PC-3 (cell line): ENCODE data around the gene CEP131. TPM values are rescaled to one million over a fixed set of nuclear protein-coding genes. Genes with fewer than 3 reads are reported as not detected.

ENCODE experiments used
- ATAC-seq: fragments of 200-7000 bp; cut with Tn5 transposase; 2 replicates; pipeline ENCODE4 v1.9.1; 2020; ENCODE audit warnings: mild to moderate bottlenecking, moderate library complexity
- BruUV-seq: library from RNA; stranded (reverse); fragments of 400-500 nt; replicated peaks from 2 replicates; lab custom pipeline; 2021; lab: Mats Ljungman, UMichigan
- CTCF ChIA-PET: fragments of 300-600 bp; sonication (Branson Sonifier 250); formaldehyde crosslinking; loops from one replicate; lab custom pipeline; 2022; ENCODE audit warnings: antibody characterized with exemption; lab: Charles Lee
- POLR2A ChIA-PET: fragments of 300-600 bp; sonication (Branson Sonifier 250); formaldehyde crosslinking; loops from one replicate; lab custom pipeline; 2022; ENCODE audit warnings: antibody characterized with exemption; ENCODE audit not compliant: unreplicated experiment; lab: Charles Lee
- DNase-seq: peaks from one replicate; pipeline ENCODE4 v3.0.0-alpha.2; 2015
- H2AFZ ChIP-seq: fragments of 300-600 bp; sonication (generic); 2 replicates; pipeline ENCODE4 v1.6.0; 2016; ENCODE audit warnings: antibody characterized with exemption, low read length
- H3F3A ChIP-seq: fragments of 300-600 bp; sonication (generic); one replicate; pipeline ENCODE4 v1.6.0; 2017; ENCODE audit warnings: antibody characterized with exemption, low read length, control low read depth, mild to moderate bottlenecking; ENCODE audit not compliant: unreplicated experiment
- H3K27ac ChIP-seq: fragments of 300-600 bp; sonication (generic); 2 replicates; pipeline ENCODE4 v1.5.1; 2016; ENCODE audit warnings: mild to moderate bottlenecking, low read length
- H3K27me3 ChIP-seq: fragments of 300-600 bp; sonication (generic); 2 replicates; pipeline ENCODE4 v1.6.1; 2016; ENCODE audit warnings: low read length, mixed read lengths
- H3K36me3 ChIP-seq: fragments of 300-600 bp; sonication (generic); 2 replicates; pipeline ENCODE4 v1.6.1; 2016; ENCODE audit warnings: low read depth, mixed run types, low read length, mixed read lengths
- H3K4me1 ChIP-seq: fragments of 300-600 bp; sonication (generic); 2 replicates; pipeline ENCODE4 v1.5.1; 2016; ENCODE audit warnings: low read length; ENCODE audit not compliant: insufficient read depth
- H3K4me2 ChIP-seq: fragments of 300-600 bp; sonication (generic); 2 replicates; pipeline ENCODE4 v1.6.0; 2016; ENCODE audit warnings: low read length
- H3K4me3 ChIP-seq: fragments of 300-600 bp; sonication (generic); 2 replicates; pipeline ENCODE4 v1.5.1; 2016; ENCODE audit warnings: mild to moderate bottlenecking, low read length, mixed read lengths
- H3K79me2 ChIP-seq: fragments of 300-600 bp; sonication (generic); 2 replicates; pipeline ENCODE4 v1.6.1; 2017; ENCODE audit warnings: low read length, mixed read lengths
- H3K9ac ChIP-seq: fragments of 300-600 bp; sonication (generic); 2 replicates; pipeline ENCODE4 v1.6.0; 2016; ENCODE audit warnings: mild to moderate bottlenecking, low read length
- H3K9me2 ChIP-seq: fragments of 300-600 bp; sonication (generic); replicated peaks from 2 replicates; pipeline ENCODE4 v1.6.1; 2016; ENCODE audit warnings: mixed run types, low read length, mixed read lengths
- H3K9me3 ChIP-seq: fragments of 300-600 bp; sonication (generic); 2 replicates; pipeline ENCODE4 v1.6.1; 2016; ENCODE audit warnings: low read length, mixed read lengths
- H4K20me1 ChIP-seq: fragments of 300-600 bp; sonication (generic); 2 replicates; pipeline ENCODE4 v1.6.1; 2016; ENCODE audit warnings: low read length, mixed read lengths
- CTCF ChIP-seq: fragments of 300-600 bp; sonication (generic); conservative IDR thresholded peaks from 2 replicates; pipeline ENCODE4 v1.5.1; 2017; ENCODE audit warnings: antibody characterized with exemption, low read depth, mild to moderate bottlenecking, low read length
- EZH2 ChIP-seq: fragments of 300-600 bp; sonication (generic); IDR thresholded peaks from one replicate; pipeline ENCODE4 v1.6.1; 2017; ENCODE audit warnings: antibody characterized with exemption, mild to moderate bottlenecking, low read length; ENCODE audit not compliant: unreplicated experiment
- EZH2phosphoT487 ChIP-seq: fragments of 300-600 bp; sonication (generic); IDR thresholded peaks from 2 replicates; pipeline ENCODE4 v1.6.1; 2018; ENCODE audit warnings: mild to moderate bottlenecking, antibody characterized with exemption, low read length, borderline replicate concordance
- intact Hi-C: fragments of 100-400 bp; cut with micrococcal nuclease; formaldehyde crosslinking; loops from 2 replicates; pipeline ENCODE4 v1.9.0; 2023
- total RNA-seq: library from RNA; depleted of rRNA; stranded (reverse); fragments of >200 nt; gene quantifications from 2 replicates; pipeline ENCODE4 v1.2.3, GENCODE V29; 2014

CEP131 gene
- total RNA-seq, 1 experiment from 2014 or later = 32.1 TPM

- Histone ChIP-seq H3K9ac (no peak overlapping the region), H3K9me2 (no peaks in the 10 kb centered on the region), H3K4me3 (no peak overlapping the region), H3K36me3 (no peaks in the 10 kb centered on the region), H4K20me1 (no peaks in the 10 kb centered on the region), H3K27ac (no peak overlapping the region), H3K9me3 (no peaks in the 10 kb centered on the region), H3F3A (no peaks in the 10 kb centered on the region), H3K79me2 (no peaks in the 10 kb centered on the region), H3K4me2 (no peak overlapping the region), H3K4me1 (no peaks in the 10 kb centered on the region), H2AFZ (no peak overlapping the region), H3K27me3 (no peaks in the 10 kb centered on the region)
- intact Hi-C loops = no loop called here
- ATAC-seq = no peak
- no TSS peak for BruUV-seq
- no peak for DNase-seq
- POLR2A ChIA-PET = no interaction called here
- CTCF ChIA-PET = no interaction called here
- no peak for TF ChIP-seq EZH2phosphoT487
These were observed 44.4 kb downstream of the CEP131 start for GRCh38 chr17:81178136-81179091.

DNA sequence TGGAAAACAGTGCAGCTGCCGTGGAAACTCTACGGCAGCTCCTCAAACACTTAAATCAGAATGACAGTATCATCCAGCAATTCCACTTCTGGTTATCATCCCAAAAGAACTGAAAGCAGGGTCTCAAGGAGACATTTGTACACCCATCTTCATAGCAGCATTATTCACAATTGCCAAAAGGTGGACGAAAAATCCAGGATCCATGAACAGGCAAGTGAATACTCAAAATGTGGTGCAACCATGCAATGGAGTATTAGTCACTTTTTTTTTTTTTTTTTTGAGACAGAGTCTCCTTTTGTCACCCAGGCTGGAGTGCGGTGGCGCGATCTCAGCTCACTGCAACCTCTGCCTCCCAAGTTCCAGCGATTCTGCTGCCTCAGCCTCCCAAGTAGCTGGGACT is 46.1 kb downstream of the CEP131 start:
- DNase-seq (no peak), ATAC-seq (no peak)
- Histone ChIP-seq H3K36me3 (no peaks in the 10 kb centered on the region), H3K79me2 (no peaks in the 10 kb centered on the region), H3F3A (no peaks in the 10 kb centered on the region), H3K4me2 (no peak overlapping the region), H4K20me1 (no peaks in the 10 kb centered on the region), H3K9ac (no peak overlapping the region), H3K27me3 (no peaks in the 10 kb centered on the region), H3K4me3 (no peak overlapping the region), H3K9me2 (no peaks in the 10 kb centered on the region), H2AFZ (no peak overlapping the region), H3K9me3 (no peaks in the 10 kb centered on the region), H3K4me1 (no peaks in the 10 kb centered on the region), H3K27ac (no peak overlapping the region)
- BruUV-seq = no TSS peak
- intact Hi-C loops = no loop called here
- POLR2A ChIA-PET = no interaction called here
- TF ChIP-seq EZH2 (no peak), CTCF (no peak), EZH2phosphoT487 (no peak)
- CTCF ChIA-PET = interaction anchor here (0.6 kb wide), 1 partner anchor 64 kb away, joined by 3 read pairs; no protein-coding TSS in a partner anchor

DNA sequence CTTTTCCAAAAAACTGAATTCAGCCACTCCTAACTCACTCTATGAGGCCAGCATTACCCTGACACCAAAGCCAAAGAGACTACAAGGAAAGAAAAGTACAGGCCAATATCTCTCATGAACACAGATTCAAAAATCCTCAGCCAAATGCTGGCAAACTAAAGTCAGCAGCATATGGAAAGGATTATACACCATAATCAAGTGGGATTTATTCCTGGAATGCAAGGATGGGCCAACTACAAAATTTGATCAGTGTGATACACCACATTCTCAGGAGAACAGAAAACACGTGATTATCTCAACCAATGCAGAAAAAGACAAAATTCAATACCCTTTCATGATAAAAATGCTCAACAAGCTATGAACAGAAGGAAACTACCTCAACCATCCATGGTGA is 49.0 kb downstream of the CEP131 start:
- Histone ChIP-seq H2AFZ (no peak overlapping the region), H3K27ac (no peak overlapping the region), H3K4me3 (no peak overlapping the region), H3K4me1 (no peaks in the 10 kb centered on the region), H3K9me3 (no peaks in the 10 kb centered on the region), H3K9ac (no peak overlapping the region), H3F3A (no peaks in the 10 kb centered on the region), H4K20me1 (no peaks in the 10 kb centered on the region), H3K79me2 (no peaks in the 10 kb centered on the region), H3K9me2 (no peaks in the 10 kb centered on the region), H3K36me3 (no peaks in the 10 kb centered on the region), H3K4me2 (no peak overlapping the region), H3K27me3 (no peaks in the 10 kb centered on the region)
- CTCF ChIA-PET = no interaction called here
- intact Hi-C loops = no loop called here
- TF ChIP-seq CTCF (no peak), EZH2phosphoT487 (no peak), EZH2 (no peak)
- POLR2A ChIA-PET = no interaction called here
- ATAC-seq (no peak), DNase-seq (no peak)
- no TSS peak for BruUV-seq
